HL-60/S4 treated with retinoic acid at 250 ng/mL for 4 days and 3 days (cell line): ENCODE measurements around the gene PELI2.

Source experiments
- in situ Hi-C: fragments of 300-500 bp; cut with MboI; formaldehyde crosslinking; loops from 2 replicates; pipeline ENCODE4 v1.7.0; 2022; ENCODE audit warnings: low sequenced_read_pairs

Gene PELI2

GRCh38 chr14:56224691-56225681 is 106.8 kb downstream of the PELI2 start:
- in situ Hi-C loops: no loop called here

GRCh38 chr14:56235388-56235787 is 117.2 kb downstream of the PELI2 start:
- in situ Hi-C loops: no loop called here

GRCh38 chr14:56237398-56237797 is 119.2 kb downstream of the PELI2 start:
- in situ Hi-C loops: no loop called here

- in situ Hi-C loops: no loop called here
These were observed 123.2 kb downstream of the PELI2 start for GRCh38 chr14:56241461-56241860.

- in situ Hi-C loops: no loop called here
These were observed 124.9 kb downstream of the PELI2 start for GRCh38 chr14:56243110-56243509.

GRCh38 chr14:56244138-56244789 is 126.1 kb downstream of the PELI2 start:
- in situ Hi-C loops: no loop called here

GRCh38 chr14:56247495-56248200 is 129.4 kb downstream of the PELI2 start:
- in situ Hi-C loops: no loop called here

GRCh38 chr14:56248442-56248841 is 130.2 kb downstream of the PELI2 start:
- in situ Hi-C loops: no loop called here

GRCh38 chr14:56261046-56261445 is 142.8 kb downstream of the PELI2 start:
- in situ Hi-C loops: no loop called here

- in situ Hi-C loops: no loop called here
These were observed 144.3 kb downstream of the PELI2 start for GRCh38 chr14:56262530-56262929.

GRCh38 chr14:56268039-56268438 is 149.8 kb downstream of the PELI2 start:
- in situ Hi-C loops: no loop called here

- in situ Hi-C loops: no loop called here
These were observed 150.5 kb downstream of the PELI2 start for GRCh38 chr14:56268673-56269072.

GRCh38 chr14:56270921-56271320 is 152.7 kb downstream of the PELI2 start:
- in situ Hi-C loops: no loop called here

GRCh38 chr14:56271970-56272369 is 153.8 kb downstream of the PELI2 start:
- in situ Hi-C loops: no loop called here

- in situ Hi-C loops: no loop called here
These were observed 154.9 kb downstream of the PELI2 start for GRCh38 chr14:56273155-56273554.

- in situ Hi-C loops: no loop called here
These were observed 155.7 kb downstream of the PELI2 start for GRCh38 chr14:56273951-56274350.

GRCh38 chr14:56274556-56274955 is 156.3 kb downstream of the PELI2 start:
- in situ Hi-C loops: no loop called here

GRCh38 chr14:56276108-56276507 is 157.9 kb downstream of the PELI2 start:
- in situ Hi-C loops: no loop called here

- in situ Hi-C loops: no loop called here
These were observed 160.2 kb downstream of the PELI2 start for GRCh38 chr14:56278383-56278782.

GRCh38 chr14:56280843-56281242 is 162.6 kb downstream of the PELI2 start:
- in situ Hi-C loops: no loop called here

GRCh38 chr14:56282179-56282578 is 164.0 kb downstream of the PELI2 start:
- in situ Hi-C loops: no loop called here
